NCI-H226 (cell line): Measurements from ENCODE around the gene CMPK1.
"Not testable (repeated sequence)": the region's sequence is repeated elsewhere in the genome, so short reads cannot be mapped to it uniquely, and the experiment has no call there.

Experiments used
- DNase-seq: peaks from one replicate; pipeline ENCODE4 v3.0.0-alpha.2; 2015

CMPK1 gene, protein sequence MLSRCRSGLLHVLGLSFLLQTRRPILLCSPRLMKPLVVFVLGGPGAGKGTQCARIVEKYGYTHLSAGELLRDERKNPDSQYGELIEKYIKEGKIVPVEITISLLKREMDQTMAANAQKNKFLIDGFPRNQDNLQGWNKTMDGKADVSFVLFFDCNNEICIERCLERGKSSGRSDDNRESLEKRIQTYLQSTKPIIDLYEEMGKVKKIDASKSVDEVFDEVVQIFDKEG

GRCh38 chr1:47333578-47333921, at the start of gene CMPK1:
Gene CMPK1 (plus strand): TSS chr1:47333790. CDS start chr1:47333946, 156 bp downstream.
- peak; percentile 59 for DNase-seq

DNA sequence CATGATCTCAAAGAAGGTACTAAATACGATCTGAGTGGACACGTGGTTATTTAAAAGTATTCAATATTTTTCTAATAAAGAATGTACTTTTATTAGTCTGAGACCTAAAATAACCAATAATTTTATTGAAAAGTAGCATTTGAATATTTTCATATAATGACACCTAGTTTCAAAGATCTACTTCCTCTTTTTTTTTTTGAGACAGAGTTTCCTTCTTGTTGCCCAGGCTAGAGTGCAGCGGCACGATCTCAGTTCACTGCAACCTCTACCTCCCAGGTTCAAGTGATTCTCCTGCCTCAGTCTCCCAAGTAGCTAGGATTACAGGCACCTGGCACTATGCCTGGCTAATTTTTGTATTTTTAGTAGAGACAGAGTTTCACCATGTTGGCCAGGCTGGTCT, 45.5 kb upstream of the CMPK1 start:
- DNase-seq = not testable (repeated sequence)

DNA sequence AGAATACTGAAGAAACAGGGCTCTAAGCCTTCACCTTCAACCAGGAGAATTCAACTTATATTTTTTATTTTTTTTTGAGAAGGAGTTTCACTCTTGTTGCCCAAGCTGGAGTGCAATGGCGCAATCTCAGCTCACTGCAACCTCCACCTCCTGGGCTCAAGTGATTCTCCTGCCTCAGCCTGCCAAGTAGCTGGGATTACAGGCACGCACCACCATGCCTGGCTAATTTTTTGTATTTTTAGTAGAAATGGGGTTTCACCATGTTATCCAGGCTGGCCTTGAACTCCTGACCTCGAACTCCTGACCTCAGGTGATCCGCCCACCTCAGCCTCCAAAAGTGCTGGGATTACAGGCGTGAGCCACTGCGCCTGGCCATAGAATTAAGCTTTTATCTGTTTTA, 38.7 kb upstream of the CMPK1 start:
- not testable (repeated sequence) for DNase-seq

DNA sequence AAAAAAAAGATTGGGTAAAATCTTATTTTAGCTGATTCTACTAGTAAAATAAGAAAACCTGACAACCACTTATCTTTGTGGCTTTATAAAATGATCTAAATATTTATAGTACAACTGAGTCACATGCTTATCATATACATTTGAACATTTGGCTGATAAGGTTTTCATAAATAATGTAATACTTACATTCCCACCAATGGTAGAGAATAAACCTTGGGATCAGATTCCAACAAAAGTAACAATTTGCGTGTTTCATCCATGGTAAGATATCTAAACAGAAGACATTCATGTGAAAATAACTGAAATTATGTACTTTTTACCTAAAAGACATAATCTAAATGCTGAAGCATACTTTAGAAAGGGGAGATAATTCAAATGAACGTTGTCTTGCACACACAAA, 38.0 kb upstream of the CMPK1 start:
- DNase-seq = no peak

DNA sequence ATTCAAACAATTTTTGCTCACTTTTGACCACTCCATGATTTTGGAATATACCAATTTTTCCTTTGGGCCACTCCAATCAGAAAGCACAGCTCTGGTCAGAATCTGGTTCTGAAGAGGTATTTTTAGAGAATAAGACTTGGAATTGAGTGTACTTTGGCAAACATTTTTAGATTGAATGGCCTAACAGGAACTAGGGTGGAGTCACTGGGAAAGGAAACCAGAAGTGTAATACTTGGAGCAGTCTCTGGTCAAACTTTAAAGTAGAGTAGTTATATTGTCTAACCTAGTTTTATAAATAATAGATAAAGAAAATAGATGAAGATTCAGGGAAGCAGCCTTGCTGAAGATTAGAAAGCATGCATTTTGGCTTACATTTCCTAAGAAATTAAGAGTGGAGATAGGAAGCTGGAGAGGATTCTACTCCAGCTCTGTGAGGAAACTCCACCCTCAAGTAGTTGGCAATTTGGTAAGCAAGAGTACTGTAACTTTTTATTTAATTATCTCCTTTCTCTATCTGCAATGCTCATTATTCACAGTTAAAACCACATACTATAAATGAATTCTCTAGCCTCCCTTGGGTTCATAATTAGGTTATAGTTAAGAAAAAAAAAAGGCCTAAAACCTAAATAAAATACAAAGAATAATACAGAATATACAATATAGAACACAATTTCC, 35.4 kb upstream of the CMPK1 start:
- no peak for DNase-seq

GRCh38 chr1:47302472-47302871, 31.1 kb upstream of the CMPK1 start:
- no peak for DNase-seq

DNA sequence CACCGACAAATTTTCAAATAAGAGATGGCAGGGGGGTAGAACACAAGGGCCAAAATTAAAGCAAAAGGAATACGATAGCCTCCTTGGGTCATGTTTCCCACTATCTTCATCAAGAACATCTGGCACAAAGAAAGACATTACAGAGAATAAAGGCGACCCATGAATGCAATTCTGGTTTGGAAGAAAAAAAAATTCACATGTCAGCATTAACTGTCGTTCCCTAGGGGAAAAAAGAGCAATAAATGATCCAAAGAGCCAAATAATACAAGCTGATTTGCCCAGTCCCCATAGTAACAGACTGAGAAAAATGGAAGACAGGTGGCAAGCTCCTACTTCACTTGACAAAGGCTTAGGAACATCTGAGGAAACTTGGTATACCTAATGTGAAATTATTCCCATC, 24.2 kb upstream of the CMPK1 start:
- no peak for DNase-seq

DNA sequence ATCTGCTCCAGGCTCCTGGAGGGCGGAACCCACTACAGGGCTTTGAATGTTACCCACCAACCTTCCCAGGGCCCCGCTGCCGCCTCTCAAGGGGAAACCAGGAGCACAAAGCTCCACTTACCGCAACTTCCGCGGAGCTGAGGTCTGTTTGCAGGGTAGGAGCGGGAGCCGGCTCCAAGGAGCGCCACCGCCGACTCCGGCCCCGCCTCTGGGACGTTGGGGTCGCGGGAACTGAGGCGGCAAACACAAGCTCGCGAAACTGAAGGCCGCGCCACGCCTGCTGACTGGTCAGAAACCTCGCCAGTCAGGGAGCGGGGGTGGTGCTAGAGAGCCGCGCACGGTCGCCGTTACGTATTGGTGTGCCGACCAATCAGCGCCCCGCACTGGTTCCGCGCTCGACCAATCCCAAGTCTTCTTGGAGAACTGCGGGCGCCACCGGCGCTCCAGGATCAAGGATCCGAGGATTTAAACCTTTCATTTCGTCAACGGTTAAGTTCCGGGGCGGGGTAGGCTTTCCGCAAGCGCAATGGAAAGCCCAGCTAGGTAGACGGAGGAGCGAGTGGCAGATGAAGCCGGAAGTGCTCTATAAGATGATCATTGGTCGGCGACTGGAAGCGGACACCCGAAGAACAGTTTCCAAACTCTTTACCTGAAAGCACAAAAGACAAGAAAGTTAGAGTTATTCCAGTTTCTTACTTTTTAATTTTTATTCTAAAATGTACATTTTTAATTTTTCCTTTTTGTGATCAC, 19.5 kb upstream of the CMPK1 start, which contains the start of gene STIL:
Gene STIL, minus strand, starts transcription at position 233 of the 750 bp plus-strand sequence. CDS start 3,828 bp downstream, outside the sequence.
- peak; percentile 99 for DNase-seq

- DNase-seq = peak; percentile 75
These were observed 15.7 kb upstream of the CMPK1 start for GRCh38 chr1:47317841-47318240.

DNA sequence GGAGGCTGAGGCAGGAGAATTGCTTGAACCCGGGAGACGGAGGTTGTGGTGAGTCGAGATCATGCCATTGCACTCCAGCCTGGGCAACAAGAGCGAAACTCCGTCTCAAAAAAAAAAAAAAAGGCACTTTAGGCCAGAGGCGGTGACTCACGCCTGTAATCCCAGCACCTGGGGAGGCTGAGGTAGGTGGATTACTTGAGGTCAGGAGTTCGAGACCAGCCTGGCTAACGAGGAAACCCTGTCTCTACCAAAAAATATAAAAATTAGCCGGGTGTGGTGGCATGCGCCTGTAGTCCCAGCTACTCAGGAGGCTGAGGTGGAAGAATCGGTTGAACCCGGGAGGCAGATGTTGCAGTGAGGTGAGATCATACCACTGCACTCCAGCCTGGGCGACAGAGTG, 13.6 kb upstream of the CMPK1 start:
- not testable (repeated sequence) for DNase-seq

DNA sequence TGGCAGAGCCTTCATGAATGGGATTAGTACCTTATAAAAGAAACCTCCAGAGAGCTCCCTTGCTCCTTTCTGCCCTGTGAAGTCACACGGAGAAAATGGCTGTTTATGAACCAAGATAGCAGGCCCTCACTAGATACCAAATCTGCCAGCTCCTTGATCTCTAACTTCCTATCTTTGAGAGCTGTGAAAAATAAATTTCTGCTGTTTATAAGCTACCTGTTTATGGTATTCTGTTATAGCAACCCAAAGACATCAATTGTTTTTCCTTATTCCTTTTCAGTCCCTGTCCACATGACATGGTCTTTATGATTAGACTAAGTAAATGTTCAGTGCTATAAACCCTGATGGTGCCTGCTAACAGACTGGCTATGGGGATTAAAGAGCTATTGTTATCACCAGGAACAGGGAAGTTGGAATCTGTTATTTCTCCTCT, 10.0 kb upstream of the CMPK1 start:
- no peak for DNase-seq

GRCh38 chr1:47324682-47325081, 8.9 kb upstream of the CMPK1 start:
- no peak for DNase-seq

GRCh38 chr1:47325528-47325927, 8.1 kb upstream of the CMPK1 start:
- peak; percentile 12 for DNase-seq

- no peak for DNase-seq
These were observed 7.3 kb upstream of the CMPK1 start for GRCh38 chr1:47326271-47326670.

- DNase-seq = no peak
These were observed 4.6 kb upstream of the CMPK1 start for GRCh38 chr1:47328992-47329391.

DNA sequence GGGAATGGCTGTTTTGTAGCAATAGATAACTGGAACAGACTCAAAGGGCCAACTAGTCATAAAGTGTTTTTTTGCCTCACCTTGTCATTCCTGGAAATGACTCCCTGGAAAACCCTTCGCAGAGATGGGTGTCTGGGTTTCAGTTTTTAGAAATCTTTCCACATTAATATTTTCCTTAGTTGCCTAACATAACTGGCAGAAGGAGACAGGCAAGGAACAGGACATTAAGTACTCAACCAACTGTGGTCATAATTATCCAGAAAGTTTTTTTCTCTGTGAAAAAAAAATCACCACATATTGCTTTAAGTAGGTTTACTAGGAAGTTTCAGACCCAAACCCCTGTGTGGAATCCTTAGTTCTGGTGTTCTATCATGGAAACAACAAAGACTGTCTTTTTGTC, 3.4 kb upstream of the CMPK1 start:
- DNase-seq = no peak

- no peak for DNase-seq
These were observed 1.7 kb upstream of the CMPK1 start for GRCh38 chr1:47331875-47332274.

DNA sequence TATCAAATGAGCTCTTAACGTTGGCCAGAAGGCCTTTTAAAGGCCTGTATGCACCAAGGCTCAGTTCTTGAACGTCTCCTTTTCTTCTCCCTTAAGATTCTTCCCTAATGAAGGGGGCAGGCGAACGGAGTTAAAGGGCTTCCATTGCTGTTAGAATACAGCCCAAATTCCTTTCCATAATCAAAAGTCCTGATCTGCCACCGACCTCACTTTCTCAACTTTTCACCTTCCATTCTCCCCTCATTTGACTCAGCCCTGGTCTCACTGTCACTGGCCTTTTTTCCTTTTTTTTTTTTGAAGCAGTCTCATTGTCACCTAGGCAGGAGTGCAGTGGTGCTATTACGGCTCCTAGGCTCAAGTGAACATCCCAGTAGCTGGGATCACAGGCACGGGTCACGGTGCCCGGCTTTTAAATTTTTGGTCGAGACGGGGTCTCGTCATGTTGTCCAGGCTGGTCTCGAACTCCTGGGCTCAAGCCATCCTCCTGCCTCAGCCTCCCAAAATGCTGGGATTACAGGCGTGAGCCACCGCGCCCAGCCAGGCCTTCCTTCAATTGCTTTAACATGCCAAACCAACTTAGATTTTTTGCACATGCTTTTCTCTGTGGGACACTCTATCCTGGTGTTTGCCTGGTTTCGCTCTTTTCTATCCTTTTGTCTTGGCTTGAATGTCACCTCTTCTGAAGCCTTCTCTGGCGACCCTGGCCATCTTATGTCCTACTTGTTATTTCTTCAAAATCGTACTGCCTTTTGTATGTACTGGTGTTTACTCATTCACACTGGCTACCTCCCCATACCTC, 612 bp upstream of the CMPK1 start:
- no peak for DNase-seq

- peak; percentile 66 for DNase-seq
These were observed 553 bp downstream of the CMPK1 start for GRCh38 chr1:47333922-47334764.

- DNase-seq = no peak
These were observed 1.3 kb downstream of the CMPK1 start for GRCh38 chr1:47334765-47335435.

DNA sequence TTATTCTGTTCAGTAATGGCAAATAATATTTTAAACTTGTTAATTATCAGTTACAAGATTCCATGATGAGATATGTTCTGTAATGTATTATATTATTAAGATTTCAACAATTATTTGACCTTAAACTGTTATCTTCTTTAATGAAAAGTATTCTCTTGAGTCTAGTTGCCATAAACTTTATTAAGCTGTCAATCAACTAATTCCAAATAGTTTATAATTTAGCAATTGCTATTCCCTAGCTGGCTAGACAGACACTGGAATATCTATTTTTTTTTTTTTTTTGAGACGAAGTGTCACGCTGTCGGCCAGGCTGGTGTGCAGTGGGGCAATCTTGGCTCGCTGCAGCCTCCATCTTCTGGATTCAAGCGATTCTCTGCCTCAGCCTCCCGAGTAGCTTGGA, 3.8 kb downstream of the CMPK1 start:
- no peak for DNase-seq
